Right cardiac atrium (tissue), 5 donors: Measurements from ENCODE around the gene NPLOC4. TPM values are rescaled to one million over a fixed set of nuclear protein-coding genes. Genes with fewer than 3 reads are reported as not detected.

Source experiments
- ATAC-seq, 2 donors: fragments of 200-7000 bp; cut with Tn5 transposase; one replicate each; pipeline versions ENCODE4 v1.8.0 to v1.9.1; 2020; ENCODE audit warnings: moderate library complexity in 2 of 2, mild to moderate bottlenecking in 1 of 2
- DNase-seq, 3 donors: peaks; one replicate each; pipeline ENCODE4 v3.0.0-alpha.2; 2020
- H3K27ac ChIP-seq: one replicate; pipeline ENCODE4 v1.5.1; 2013; ENCODE audit warnings: mild to moderate bottlenecking, low read length, control low read depth, moderate library complexity
- H3K27me3 ChIP-seq: one replicate; pipeline ENCODE4 v1.6.1; 2013; ENCODE audit not compliant: control insufficient read depth, insufficient read depth
- H3K4me1 ChIP-seq: one replicate; pipeline ENCODE4 v1.6.1; 2013; ENCODE audit warnings: low read length; ENCODE audit not compliant: control insufficient read depth, insufficient read depth
- H3K4me3 ChIP-seq: one replicate; pipeline ENCODE4 v1.5.1; 2013; ENCODE audit warnings: low read length, control low read depth
- H3K9me3 ChIP-seq: one replicate; pipeline ENCODE4 v1.6.1; 2013; ENCODE audit warnings: low read length; ENCODE audit not compliant: control insufficient read depth
- WGBS: extraction: QIAGEN DNeasy Blood & Tissue Kit; methylation state at CpG from one replicate; pipeline ENCODE4 v1.1.7; 2013; 5-methylcytosine and 5-hydroxymethylcytosine counted together
- intact Hi-C, 4 donors: fragments of 100-400 bp; cut with DNase I; formaldehyde crosslinking; loops; one replicate each; pipeline versions ENCODE4 v1.11.0 to v1.14.0; 2022 to 2023
- polyA plus RNA-seq: library from polyadenylated mRNA; stranded (reverse); fragments of 200-250 nt; gene quantifications from one replicate; pipeline ENCODE4 v1.2.3, GENCODE V29; 2013
- total RNA-seq, 4 donors: library from RNA; stranded (reverse); fragmentation: NEBNext Ultra II Directional; extraction: Animal tissue kit (Norgen Biotek cat#: 25700); gene quantifications; one replicate each; pipeline ENCODE4 v1.2.1, GENCODE V29; 2021
- donor health status: healthy with polysubstance abuse.
- donor health status: DM: no; HTN: yes; CAD: no.
- donor health status: DM: no; HTN: no; CAD: no.
- donor health status: DM: no; HTN: yes; CAD: no; lungs with severe emphysema.
- donor health status: DM: yes; HTN: yes; CAD: no.

The NPLOC4 gene
- total and polyA plus RNA-seq, 5 donors: 36.8 to 106 (median 85.1) TPM

DNA sequence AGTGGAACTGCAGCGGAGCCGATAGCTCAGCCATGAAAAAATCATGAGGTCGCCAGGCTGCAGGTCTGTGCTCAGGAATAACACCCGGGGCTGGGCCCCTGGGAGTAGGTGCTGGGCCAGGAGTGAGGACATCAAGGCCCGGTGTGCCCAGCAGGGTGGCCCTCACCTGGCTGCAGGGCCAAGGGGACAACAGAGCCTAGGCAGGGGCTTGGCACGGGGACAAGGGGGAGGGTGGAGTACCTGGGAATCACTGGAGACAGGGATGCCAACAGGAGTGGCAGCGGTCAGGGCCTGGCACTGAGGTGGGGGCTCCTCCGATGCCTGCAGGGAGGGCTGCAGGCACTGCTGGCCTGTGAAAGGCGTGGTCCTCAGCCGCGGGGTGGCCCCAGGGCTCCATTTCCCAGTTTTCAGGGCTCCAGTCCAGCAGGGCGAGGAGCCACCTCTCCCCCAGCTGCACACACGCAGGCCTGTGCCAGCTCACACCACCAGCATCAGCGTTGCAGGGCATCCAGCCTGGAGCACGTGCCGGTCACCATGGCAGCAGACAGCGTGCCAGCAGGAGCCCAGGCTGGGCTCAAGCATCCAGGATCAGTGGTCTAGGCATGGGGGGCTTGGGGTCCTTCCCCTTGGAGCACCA lies 113.4 kb downstream of the NPLOC4 start:
- intact Hi-C loops: no loop called here
- H3K4me1 ChIP-seq: peaks cover 1% of the 10 kb centered on the region
- no peak overlapping the region for H3K4me3 ChIP-seq
- H3K9me3 ChIP-seq: no peaks in the 10 kb centered on the region
- no peaks in the 10 kb centered on the region for H3K27me3 ChIP-seq
- 28% methylated on average over 17 of the region's 17 CpGs for WGBS
- DNase-seq (peak; percentile 56 to 82 (median 61)), ATAC-seq (peak; percentile 17 to 29)
- no peak overlapping the region for H3K27ac ChIP-seq

DNA sequence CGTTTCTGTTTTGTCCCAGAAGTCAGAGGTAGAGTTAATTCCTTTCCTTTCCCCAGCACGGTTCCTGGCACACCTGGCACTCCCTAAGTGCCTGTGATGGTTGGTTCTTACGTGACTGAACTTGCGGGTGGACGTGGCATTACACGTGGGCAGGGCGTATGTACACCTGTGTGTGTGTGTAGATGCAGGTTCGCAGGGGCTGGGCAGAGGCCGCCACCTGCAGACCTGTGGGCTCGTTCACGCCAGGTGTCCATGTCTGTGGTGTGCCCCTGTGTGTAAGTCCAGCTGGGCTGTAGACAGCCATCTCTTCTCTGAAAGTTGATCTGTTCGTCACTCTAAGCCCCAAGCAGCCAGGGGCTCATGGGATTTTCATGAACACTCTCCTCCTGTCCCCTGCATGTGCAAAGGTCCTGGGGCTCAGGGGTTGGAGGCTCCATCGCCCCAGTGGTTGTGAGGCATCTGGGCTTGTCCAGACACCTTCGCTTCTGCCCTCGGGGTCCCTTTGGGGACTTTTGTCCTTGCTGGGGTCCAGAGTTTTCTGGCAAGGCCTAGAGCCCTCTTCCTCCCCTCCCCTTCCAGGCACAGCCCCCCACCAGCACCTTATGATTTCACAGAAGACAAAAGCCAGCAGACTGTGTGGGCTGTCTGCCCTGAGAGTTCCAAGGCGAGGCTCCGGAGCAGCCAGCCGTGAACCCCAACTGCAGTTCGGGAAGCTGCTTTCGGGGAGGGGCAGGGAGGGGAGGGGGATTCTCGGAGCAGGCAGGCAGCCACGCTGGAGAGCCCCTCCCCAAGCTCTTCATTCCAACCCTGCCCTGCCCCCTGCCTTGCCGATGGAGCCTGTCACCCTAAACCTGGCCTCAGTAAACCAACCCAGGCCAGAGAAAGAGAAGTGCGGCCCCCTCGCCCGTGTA lies 114.2 kb downstream of the NPLOC4 start:
- intact Hi-C loops: no loop called here
- Histone ChIP-seq H3K27me3 (no peaks in the 10 kb centered on the region), H3K4me1 (peaks cover 5% of the 10 kb centered on the region), H3K9me3 (no peaks in the 10 kb centered on the region), H3K4me3 (no peak overlapping the region), H3K27ac (no peak overlapping the region)
- DNase-seq (peak in 2 of 3 donors; percentile 38 to 59), ATAC-seq (no peak)
- 68% methylated on average over 26 of the region's 26 CpGs for WGBS

DNA sequence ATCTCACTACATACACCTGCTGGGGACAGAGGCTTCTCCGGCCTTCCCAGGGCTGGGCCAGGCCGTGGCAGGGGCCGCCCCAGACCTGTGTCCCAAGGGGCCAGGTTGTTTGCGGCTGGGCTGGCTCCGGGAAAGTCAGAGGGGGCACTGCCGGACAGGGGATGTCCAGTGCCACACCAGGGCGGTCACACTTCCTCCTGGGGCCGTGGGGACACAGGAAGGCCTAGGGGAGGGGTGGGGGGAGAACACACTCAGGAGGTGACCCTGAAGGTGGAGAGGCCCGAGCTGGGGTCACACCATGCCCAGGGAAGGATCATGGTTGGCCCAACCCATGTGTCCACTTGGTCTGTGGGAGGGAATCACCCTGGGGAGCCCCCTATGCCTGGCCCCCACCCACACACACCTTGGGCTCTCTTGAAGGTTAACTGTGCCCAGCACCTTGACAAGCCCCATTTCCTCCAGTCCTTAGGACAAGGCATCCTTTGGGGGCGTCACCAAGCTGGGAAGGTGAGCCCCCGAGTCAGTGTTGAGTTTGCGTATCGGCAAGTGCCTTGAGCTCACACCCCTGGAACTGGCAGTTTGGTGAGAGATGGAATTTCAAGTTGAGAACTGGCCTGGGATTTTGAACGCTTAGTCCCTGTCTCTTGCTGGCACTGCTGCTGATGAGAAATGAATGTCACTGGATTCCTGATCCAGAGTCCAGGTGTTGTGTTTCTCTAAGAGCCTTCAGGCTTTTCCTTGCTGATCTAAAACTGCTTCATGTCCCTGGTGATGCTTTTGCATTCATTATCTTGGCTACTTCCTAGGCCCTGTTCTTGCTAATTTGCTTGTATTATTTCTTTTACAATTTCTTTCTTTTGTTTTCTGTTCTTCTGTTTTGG lies 116.7 kb downstream of the NPLOC4 start:
- H3K4me1 ChIP-seq: peaks cover 5% of the 10 kb centered on the region
- intact Hi-C loops: no loop called here
- DNase-seq (peak; percentile 14 to 53 (median 51)), ATAC-seq (no peak)
- no peak overlapping the region for H3K4me3 ChIP-seq
- no peak overlapping the region for H3K27ac ChIP-seq
- H3K27me3 ChIP-seq: no peaks in the 10 kb centered on the region
- no peaks in the 10 kb centered on the region for H3K9me3 ChIP-seq
- 69% methylated on average over 14 of the region's 14 CpGs for WGBS

DNA sequence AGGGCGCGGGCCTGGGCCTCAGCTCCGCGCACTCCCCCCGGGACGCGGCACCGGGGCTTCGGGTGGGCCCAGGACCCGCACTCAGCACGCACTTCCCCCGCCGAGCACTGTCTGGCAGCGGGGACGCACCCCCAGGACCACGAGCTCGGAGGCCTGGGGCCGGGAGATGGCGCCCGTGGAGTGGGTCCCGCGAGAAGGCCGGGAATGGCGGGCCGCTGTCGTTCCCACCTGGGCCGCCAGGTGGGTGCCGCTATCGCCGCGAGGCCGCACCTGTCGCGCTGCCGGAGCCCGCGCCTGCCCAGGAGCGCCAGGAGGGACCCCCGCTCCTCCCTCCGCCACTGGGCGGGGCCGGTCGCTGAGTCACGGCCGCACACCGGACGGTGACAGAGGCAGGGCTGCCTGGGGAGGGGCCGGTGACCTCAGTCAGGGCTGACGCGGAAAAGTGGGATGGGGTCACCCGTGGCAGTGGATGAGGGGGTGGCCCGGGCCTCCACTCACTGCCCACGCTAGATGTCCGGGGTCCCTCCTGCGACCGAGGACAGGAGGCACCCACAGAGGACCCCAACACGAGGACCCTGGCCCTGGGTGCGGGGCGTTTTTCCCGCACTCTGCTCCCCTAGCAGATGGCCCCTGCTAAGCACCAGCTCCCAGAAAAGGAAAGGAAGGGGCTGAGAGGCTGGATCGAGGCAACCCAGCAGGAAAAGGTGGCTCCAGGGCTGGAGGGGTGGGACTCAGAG lies 117.5 kb downstream of the NPLOC4 start:
- Histone ChIP-seq H3K4me1 (peaks cover 5% of the 10 kb centered on the region), H3K27ac (no peak overlapping the region), H3K9me3 (no peaks in the 10 kb centered on the region), H3K27me3 (no peaks in the 10 kb centered on the region), H3K4me3 (peak overlapping the region; percentile 17)
- peak; percentile 46 to 73 (median 72) for DNase-seq
- peak; percentile 2 to 26 for ATAC-seq
- intact Hi-C loops: loop anchor here in 1 of 4 donors (5.0 kb wide), 1 partner anchor 33 kb away; the partner anchor contains the start of gene FAAP100
- WGBS: 8% methylated on average over 61 of the region's 61 CpGs

DNA sequence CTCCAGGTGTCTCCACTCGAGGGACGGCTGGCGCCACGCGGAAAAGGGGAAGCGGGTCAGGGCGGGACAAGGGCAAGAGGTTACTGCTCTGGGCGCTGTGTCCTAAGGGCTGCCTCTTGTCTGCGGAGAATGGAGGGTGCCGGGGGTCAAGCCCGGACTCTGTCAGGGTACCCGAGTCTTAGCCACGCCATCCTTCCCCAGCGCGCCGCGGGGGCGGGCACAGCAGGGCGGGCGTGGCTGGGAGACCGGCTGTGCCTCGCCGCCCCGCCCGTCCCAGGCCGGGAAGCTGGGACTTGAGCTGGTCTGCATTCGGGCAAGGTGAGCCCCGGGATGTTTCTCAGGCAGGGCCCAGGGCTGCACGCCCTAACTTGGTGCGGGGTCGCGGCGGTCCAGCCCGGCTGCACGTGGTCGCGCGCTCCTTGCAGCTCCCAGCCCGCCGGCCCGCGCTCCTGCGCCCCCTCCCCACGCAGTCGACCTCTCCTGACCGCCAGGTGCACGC lies 118.1 kb downstream of the NPLOC4 start:
- peak; percentile 55 to 83 (median 81) for DNase-seq
- Histone ChIP-seq H3K4me1 (peaks cover 5% of the 10 kb centered on the region), H3K27ac (no peak overlapping the region), H3K27me3 (no peaks in the 10 kb centered on the region), H3K9me3 (no peaks in the 10 kb centered on the region), H3K4me3 (peak overlapping the region; percentile 17)
- peak; percentile 26 to 29 for ATAC-seq
- under 1% methylated on average over 47 of the region's 47 CpGs for WGBS
- intact Hi-C loops: loop anchor here in 1 of 4 donors (5.0 kb wide), 1 partner anchor 33 kb away; the partner anchor contains the start of gene FAAP100

DNA sequence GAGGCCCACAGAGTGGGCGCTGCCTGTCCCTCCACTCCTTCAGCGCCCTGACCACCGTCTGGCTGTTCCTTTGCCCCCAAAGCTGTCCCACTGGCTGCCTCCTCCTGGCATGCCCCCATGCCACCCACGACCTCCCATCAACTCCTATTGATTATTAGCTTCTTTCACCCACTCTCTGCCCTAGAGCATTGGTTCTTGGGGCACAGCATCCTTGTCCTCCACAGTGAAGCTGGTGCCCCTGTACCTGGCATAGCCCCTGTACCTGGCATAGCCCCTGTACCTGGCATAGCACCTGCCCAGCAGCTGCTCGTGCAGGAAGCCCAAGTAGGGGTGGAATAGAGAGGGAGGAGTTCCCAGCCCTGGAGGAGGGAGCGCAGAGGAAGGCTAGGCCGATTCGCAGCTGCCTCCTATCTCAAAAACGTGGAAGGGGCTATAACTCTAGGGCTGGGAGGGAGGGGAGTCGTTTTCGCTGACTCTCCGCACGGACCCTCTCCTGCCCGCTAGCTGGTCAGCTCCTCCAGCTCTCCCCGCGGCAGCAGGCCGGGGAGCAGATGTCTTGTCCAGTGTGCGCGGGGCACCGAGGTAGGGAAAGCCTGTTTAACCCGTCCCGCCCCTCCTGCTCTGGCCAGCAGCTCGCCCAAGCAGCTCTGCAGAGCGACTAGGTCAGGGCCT lies 118.7 kb downstream of the NPLOC4 start:
- no peaks in the 10 kb centered on the region for H3K9me3 ChIP-seq
- peak overlapping the region; percentile 17 for H3K4me3 ChIP-seq
- no peaks in the 10 kb centered on the region for H3K27me3 ChIP-seq
- no peak overlapping the region for H3K27ac ChIP-seq
- no peak for ATAC-seq
- intact Hi-C loops: loop anchor here in 1 of 4 donors (5.0 kb wide), 1 partner anchor 34 kb away; the partner anchor contains the start of gene FAAP100
- DNase-seq: peak in 1 of 3 donors; percentile 54
- WGBS: 27% methylated on average over 24 of the region's 24 CpGs
- peaks cover 5% of the 10 kb centered on the region for H3K4me1 ChIP-seq

DNA sequence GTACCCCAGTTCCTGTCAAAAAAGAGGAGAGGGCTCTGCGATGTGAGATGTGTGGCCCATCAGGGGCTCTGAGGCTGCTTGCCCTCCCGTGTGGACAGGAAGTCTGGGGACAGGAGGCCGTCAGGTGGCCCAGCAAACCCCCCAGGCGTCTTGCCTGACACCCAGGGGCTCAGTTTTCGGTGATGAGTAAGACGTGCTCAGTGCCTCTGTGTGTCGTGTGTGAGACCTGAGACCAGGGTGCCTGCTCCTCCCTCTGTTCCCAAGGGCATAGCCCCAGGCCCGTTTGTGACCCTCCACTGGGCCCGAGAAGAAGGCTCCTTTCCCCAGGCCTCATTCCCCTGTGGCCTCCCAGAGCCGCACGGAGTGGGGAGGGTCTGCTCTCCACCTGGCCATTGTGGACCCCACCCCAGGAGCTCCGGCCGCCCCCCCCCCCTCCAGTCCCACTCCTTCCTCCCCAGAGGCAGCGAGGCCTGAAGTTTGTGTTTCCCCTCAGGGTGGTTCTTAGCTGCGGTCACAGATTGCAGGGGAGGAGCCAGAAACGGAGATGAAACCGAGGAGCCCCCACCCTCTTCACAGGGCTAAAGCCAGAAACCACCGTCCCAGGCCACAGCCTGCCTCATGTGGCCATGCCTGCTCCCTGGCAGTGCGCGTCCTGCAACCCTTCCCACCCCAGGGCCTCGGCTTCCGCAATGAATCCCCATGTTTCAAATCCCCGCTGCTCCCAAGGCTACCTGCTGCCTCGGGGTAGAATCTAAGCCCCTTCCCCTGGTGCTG lies 119.4 kb downstream of the NPLOC4 start:
- Histone ChIP-seq H3K9me3 (no peaks in the 10 kb centered on the region), H3K4me1 (peaks cover 5% of the 10 kb centered on the region), H3K27ac (no peak overlapping the region), H3K4me3 (no peak overlapping the region), H3K27me3 (no peaks in the 10 kb centered on the region)
- intact Hi-C loops: loop anchor here in 1 of 4 donors (5.0 kb wide), 1 partner anchor 35 kb away; the partner anchor contains the start of gene FAAP100
- ATAC-seq (no peak), DNase-seq (peak in 2 of 3 donors; percentile 56 to 67)
- whole genome bisulfite sequencing: 51% methylated on average over 24 of the region's 24 CpGs

DNA sequence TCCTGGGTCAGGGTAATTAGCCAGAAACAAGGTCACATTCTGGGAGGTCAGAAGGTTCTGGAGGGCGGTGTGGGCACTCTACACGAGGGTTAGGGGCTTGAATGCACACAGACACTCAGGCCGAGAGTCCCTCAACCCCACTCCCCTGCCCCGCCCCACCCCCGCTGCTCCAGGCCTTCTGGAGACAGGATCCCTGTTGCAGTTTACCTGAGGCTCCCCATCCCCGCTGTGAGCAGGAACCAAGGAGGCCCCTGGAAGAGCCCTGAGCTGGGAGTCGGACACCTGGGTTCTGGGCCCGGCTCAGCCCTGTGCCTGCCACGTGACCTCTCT lies 119.9 kb downstream of the NPLOC4 start:
- Histone ChIP-seq H3K4me1 (peaks cover 5% of the 10 kb centered on the region), H3K27ac (no peak overlapping the region), H3K27me3 (no peaks in the 10 kb centered on the region), H3K9me3 (no peaks in the 10 kb centered on the region), H3K4me3 (no peak overlapping the region)
- intact Hi-C loops: loop anchor here in 1 of 4 donors (5.0 kb wide), 1 partner anchor 35 kb away; the partner anchor contains the start of gene FAAP100
- DNase-seq (peak in 2 of 3 donors; percentile 52 to 62), ATAC-seq (no peak)
- WGBS: 83% methylated on average over 9 of the region's 9 CpGs

DNA sequence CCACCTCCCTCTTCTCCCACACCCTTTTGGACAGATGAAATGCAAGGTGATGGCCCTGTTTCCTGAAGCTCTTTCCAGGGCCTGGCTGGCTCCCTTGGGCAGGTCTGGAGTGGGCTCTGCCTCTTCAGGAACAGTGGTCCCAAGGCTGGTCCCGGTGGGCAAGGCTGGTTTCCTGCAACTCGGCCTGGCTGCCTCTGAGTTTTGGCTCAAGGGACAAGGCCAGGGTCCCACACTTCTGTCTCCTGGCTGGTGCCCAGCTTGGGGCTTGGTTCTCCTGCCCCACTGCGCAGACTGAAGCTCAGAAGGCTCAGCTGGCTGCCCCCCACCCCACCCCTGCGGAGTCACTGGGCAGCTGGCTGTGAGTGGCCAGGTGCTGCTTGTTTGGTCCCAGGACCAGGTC lies 120.5 kb downstream of the NPLOC4 start:
- H3K9me3 ChIP-seq: no peaks in the 10 kb centered on the region
- ATAC-seq: no peak
- no peaks in the 10 kb centered on the region for H3K27me3 ChIP-seq
- peaks cover 5% of the 10 kb centered on the region for H3K4me1 ChIP-seq
- H3K27ac ChIP-seq: no peak overlapping the region
- intact Hi-C loops: loop anchor here in 1 of 4 donors (5.0 kb wide), 1 partner anchor 36 kb away; the partner anchor contains the start of gene FAAP100
- peak in 2 of 3 donors; percentile 57 to 59 for DNase-seq
- H3K4me3 ChIP-seq: peak overlapping the region; percentile 3
- WGBS: 66% methylated on average over 4 of the region's 4 CpGs
